B cell (primary cell): ENCODE measurements around the gene BTN3A1.

Experiments
- EZH2 ChIP-seq: IDR thresholded peaks from 2 replicates; pipeline ENCODE4 v1.6.1; 2012; ENCODE audit warnings: borderline replicate concordance, low read depth, mild to moderate bottlenecking, moderate library complexity, low read length; ENCODE audit not compliant: insufficient read depth, poor library complexity, severe bottlenecking
- TF ChIP-seq, protein P1 (sequence below): fragments of 200-600 bp; IDR thresholded peaks from one replicate; pipeline ENCODE4 v1.8.0; 2022; ENCODE audit warnings: antibody characterized with exemption, mild to moderate bottlenecking

DNA sequence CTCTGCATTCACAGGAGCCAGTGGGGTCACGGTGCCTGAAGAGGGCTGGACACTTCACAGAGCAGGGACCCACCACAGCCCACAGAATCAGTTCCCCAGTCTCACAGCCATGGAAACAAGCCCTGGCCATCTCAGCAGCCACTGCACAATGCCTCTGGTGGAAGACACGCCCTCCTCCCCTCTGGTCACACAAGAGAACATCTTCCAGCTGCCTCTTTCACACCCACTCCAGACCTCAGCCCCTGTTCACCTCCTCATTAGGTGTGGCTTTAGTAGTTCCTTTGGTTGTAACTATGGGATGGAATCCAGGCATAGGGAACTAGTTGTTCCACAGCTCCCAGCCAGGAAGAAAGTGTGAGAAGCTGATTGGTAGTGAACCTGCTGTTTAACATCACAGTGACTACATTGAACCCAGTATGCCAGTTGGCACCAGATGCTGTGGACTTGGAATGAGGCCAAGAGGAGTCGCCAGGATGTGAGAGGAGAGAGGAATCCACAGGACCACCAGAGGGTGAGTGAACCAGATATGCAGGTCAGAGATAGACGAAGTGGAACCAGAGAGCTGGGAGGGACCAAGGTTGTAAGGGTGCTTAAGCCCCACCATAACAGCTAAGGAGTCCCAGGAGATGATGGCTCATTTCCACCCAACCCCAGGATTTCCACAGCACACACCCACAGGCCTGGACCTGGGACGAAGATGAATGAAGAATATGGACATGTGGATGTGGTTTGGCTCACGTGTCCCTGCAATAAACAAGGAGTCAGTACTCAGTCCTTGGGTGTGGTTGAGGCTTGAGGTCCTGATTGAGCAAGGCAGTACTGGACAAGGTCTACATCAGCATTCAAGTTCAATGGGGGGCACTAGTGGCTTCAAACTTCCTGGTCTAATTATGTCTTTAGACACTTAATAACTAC is 29.4 kb downstream of the BTN3A1 start:
- TF ChIP-seq, protein P1, sequence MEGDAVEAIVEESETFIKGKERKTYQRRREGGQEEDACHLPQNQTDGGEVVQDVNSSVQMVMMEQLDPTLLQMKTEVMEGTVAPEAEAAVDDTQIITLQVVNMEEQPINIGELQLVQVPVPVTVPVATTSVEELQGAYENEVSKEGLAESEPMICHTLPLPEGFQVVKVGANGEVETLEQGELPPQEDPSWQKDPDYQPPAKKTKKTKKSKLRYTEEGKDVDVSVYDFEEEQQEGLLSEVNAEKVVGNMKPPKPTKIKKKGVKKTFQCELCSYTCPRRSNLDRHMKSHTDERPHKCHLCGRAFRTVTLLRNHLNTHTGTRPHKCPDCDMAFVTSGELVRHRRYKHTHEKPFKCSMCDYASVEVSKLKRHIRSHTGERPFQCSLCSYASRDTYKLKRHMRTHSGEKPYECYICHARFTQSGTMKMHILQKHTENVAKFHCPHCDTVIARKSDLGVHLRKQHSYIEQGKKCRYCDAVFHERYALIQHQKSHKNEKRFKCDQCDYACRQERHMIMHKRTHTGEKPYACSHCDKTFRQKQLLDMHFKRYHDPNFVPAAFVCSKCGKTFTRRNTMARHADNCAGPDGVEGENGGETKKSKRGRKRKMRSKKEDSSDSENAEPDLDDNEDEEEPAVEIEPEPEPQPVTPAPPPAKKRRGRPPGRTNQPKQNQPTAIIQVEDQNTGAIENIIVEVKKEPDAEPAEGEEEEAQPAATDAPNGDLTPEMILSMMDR, result no peak
- no peak for TF ChIP-seq EZH2
